Smooth muscle cell of the brain vasculature (primary cell): ENCODE data around the gene GALNT17.
"Not testable (repeated sequence)": the region's sequence is repeated elsewhere in the genome, so short reads cannot be mapped to it uniquely, and the experiment has no call there.

Experiments
- DNase-seq: peaks from one replicate; pipeline ENCODE4 v3.0.0-alpha.2; 2012; ENCODE audit warnings: low read depth, low spot score

The GALNT17 gene

GRCh38 chr7:71630516-71630915 is 498.6 kb downstream of the GALNT17 start:
- DNase-seq = no peak

- peak; percentile 79 for DNase-seq
Observed at GRCh38 chr7:71633551-71634008, 501.6 kb downstream of the GALNT17 start.

- DNase-seq = not testable (repeated sequence)
Observed at GRCh38 chr7:71635849-71636248, 503.9 kb downstream of the GALNT17 start.

- no peak for DNase-seq
Observed at GRCh38 chr7:71636329-71636728, 504.4 kb downstream of the GALNT17 start.

- DNase-seq = no peak
Observed at GRCh38 chr7:71637578-71637977, 505.6 kb downstream of the GALNT17 start.

- DNase-seq = no peak
Observed at GRCh38 chr7:71638108-71638507, 506.2 kb downstream of the GALNT17 start.

GRCh38 chr7:71639382-71640085 is 507.6 kb downstream of the GALNT17 start:
- no peak for DNase-seq

GRCh38 chr7:71643031-71643430 is 511.1 kb downstream of the GALNT17 start:
- DNase-seq = not testable (repeated sequence)

GRCh38 chr7:71645836-71646235 is 513.9 kb downstream of the GALNT17 start:
- no peak for DNase-seq

GRCh38 chr7:71649812-71650211 is 517.9 kb downstream of the GALNT17 start:
- no peak for DNase-seq

- DNase-seq = no peak
Observed at GRCh38 chr7:71650653-71651337, 518.9 kb downstream of the GALNT17 start.

GRCh38 chr7:71652510-71652909 is 520.6 kb downstream of the GALNT17 start:
- DNase-seq = no peak

GRCh38 chr7:71657386-71657785 is 525.4 kb downstream of the GALNT17 start:
- DNase-seq = no peak

GRCh38 chr7:71659622-71660021 is 527.7 kb downstream of the GALNT17 start:
- DNase-seq = no peak

- no peak for DNase-seq
Observed at GRCh38 chr7:71661671-71662224, 529.8 kb downstream of the GALNT17 start.

GRCh38 chr7:71665716-71666115 is 533.8 kb downstream of the GALNT17 start:
- no peak for DNase-seq

GRCh38 chr7:71668572-71668971 is 536.6 kb downstream of the GALNT17 start:
- no peak for DNase-seq

- no peak for DNase-seq
Observed at GRCh38 chr7:71679480-71679879, 547.5 kb downstream of the GALNT17 start.

GRCh38 chr7:71682181-71682580 is 550.2 kb downstream of the GALNT17 start:
- no peak for DNase-seq

GRCh38 chr7:71682841-71683781 is 551.2 kb downstream of the GALNT17 start:
- no peak for DNase-seq

- no peak for DNase-seq
Observed at GRCh38 chr7:71687286-71687685, 555.3 kb downstream of the GALNT17 start.
